SK-N-MC (cell line): ENCODE results near the gene TTK.

ENCODE experiments used
- EZH2 ChIP-seq: fragments of 200-600 bp; sonication (generic); IDR thresholded peaks from one replicate; pipeline ENCODE4 v1.6.1; 2017; ENCODE audit warnings: antibody characterized with exemption
- POLR2AphosphoS5 ChIP-seq: IDR thresholded peaks from 2 replicates; pipeline ENCODE4 v1.6.1; 2012; ENCODE audit warnings: mild to moderate bottlenecking, low read depth, low read length, borderline replicate concordance

GRCh38 chr6:79971193-79971592, 33.3 kb upstream of the TTK start:
- TF ChIP-seq EZH2 (no peak), POLR2AphosphoS5 (no peak)
